Adrenal gland (tissue), 12 donors: Measurements from ENCODE around the gene C1orf167. TPM values are rescaled to one million over a fixed set of nuclear protein-coding genes. Genes with fewer than 3 reads are reported as not detected.

Source experiments
- DNase-seq, 7 donors: peaks; one replicate each; pipeline ENCODE4 v3.0.0-alpha.2; 2019 to 2020
- H3K27ac ChIP-seq, 5 donors: fragments of 200-600 bp; sonication (generic) in 4 of 5; 1 replicate in 3 of 5; 2 replicates in 2 of 5; pipeline versions ENCODE4 v1.5.1 to v1.8.0; 2016 to 2020; ENCODE audit warnings: mild to moderate bottlenecking in 1 of 5
- H3K27me3 ChIP-seq: fragments of 200-600 bp; 2 replicates; pipeline ENCODE4 v1.8.0; 2021
- H3K36me3 ChIP-seq, 2 donors: fragments of 200-600 bp; replicated peaks in 1 of 2; 1 replicate in 1 of 2; 2 replicates in 1 of 2; pipeline versions ENCODE4 v1.5.1 to v1.8.0; 2018 to 2022
- H3K4me1 ChIP-seq, 2 donors: fragments of 200-600 bp; replicated peaks in 1 of 2; 1 replicate in 1 of 2; 2 replicates in 1 of 2; pipeline versions ENCODE4 v1.5.1 to v1.8.0; 2018 to 2021
- H3K4me3 ChIP-seq, 4 donors: fragments of 200-600 bp; sonication (generic) in 3 of 4; one replicate each; pipeline ENCODE4 v1.5.1; 2016 to 2018
- H3K9me3 ChIP-seq, 3 donors: fragments of 200-600 bp; sonication (generic) in 1 of 3; replicated peaks in 1 of 3; 1 replicate in 2 of 3; 2 replicates in 1 of 3; pipeline versions ENCODE4 v1.5.1 to v1.8.0; 2016 to 2021
- POLR2A ChIP-seq, 2 donors: fragments of 450-650 bp; IDR thresholded peaks; one replicate each; pipeline ENCODE4 v1.6.1; 2017; ENCODE audit warnings: antibody characterized with exemption in 2 of 2, mild to moderate bottlenecking in 2 of 2, moderate library complexity in 1 of 2
- WGBS, 4 donors: extraction: QIAGEN DNeasy Blood & Tissue Kit in 2 of 4; methylation state at CpG; one replicate each; pipeline versions ENCODE4 v1.1.5 to v1.1.7; 2013 to 2017; 5-methylcytosine and 5-hydroxymethylcytosine counted together
- intact Hi-C, 2 donors: fragments of 100-400 bp; cut with DNase I; formaldehyde crosslinking; loops; one replicate each; pipeline versions ENCODE4 v1.14.1 to v1.15.0; 2022 to 2023
- polyA plus RNA-seq, 3 donors: library from polyadenylated mRNA; stranded (reverse); fragments of 200-250 nt in 2 of 3; fragments of 350-450 nt in 1 of 3; fragmentation: Illumina TruSeq in 1 of 3; extraction: RNeasy Lipid Tissue Mini Kit (QIAGEN cat#74804) in 1 of 3; gene quantifications; one replicate each; pipeline ENCODE4 v1.2.3, GENCODE V29; 2013 to 2014
- total RNA-seq, 9 donors: library from RNA; depleted of rRNA in 4 of 9; stranded (reverse); fragments of >200 nt in 4 of 9; fragments of 120-200 nt in 1 of 9; fragmentation: NEBNext Ultra II Directional in 1 of 9; extraction: Animal tissue kit (Norgen Biotek cat#: 25700) in 1 of 9; gene quantifications; one replicate each; pipeline versions ENCODE4 v1.1.0 to v1.2.4, GENCODE V29; 2013 to 2023
- TF ChIP-seq, protein P1 (sequence below), 6 experiments: fragments of 450-650 bp in 4 of 6; fragments of 200-600 bp in 2 of 6; sonication (generic) in 1 of 6; IDR thresholded peaks; 1 replicate in 5 of 6; 2 replicates in 1 of 6; pipeline versions ENCODE4 v1.5.1 to v1.8.0; 2016 to 2021; ENCODE audit warnings: antibody characterized with exemption in 6 of 6, mild to moderate bottlenecking in 2 of 6, moderate library complexity in 1 of 6
- donor health status: healthy with polysubstance abuse.
- donor health status: Bipolar disorder and iron deficiency.
- donor health status: DM: yes; HTN: yes; CAD: no.
- donor health status: DM: no; HTN: no; CAD: no.
- donor health status: DM: no; HTN: no; CAD: no.
- donor health status: DM: yes; HTN: yes; CAD: no.

Gene C1orf167
- total and polyA plus RNA-seq, 12 donors = 0.32 to 13.2 (median 3.2) TPM; not detected in 2

GRCh38 chr1:11722538-11722937 lies 39.5 kb upstream of the C1orf167 start:
- no peak for TF ChIP-seq POLR2A (IDR thresholded peaks at IDR 0.05)
- TF ChIP-seq, protein P1, sequence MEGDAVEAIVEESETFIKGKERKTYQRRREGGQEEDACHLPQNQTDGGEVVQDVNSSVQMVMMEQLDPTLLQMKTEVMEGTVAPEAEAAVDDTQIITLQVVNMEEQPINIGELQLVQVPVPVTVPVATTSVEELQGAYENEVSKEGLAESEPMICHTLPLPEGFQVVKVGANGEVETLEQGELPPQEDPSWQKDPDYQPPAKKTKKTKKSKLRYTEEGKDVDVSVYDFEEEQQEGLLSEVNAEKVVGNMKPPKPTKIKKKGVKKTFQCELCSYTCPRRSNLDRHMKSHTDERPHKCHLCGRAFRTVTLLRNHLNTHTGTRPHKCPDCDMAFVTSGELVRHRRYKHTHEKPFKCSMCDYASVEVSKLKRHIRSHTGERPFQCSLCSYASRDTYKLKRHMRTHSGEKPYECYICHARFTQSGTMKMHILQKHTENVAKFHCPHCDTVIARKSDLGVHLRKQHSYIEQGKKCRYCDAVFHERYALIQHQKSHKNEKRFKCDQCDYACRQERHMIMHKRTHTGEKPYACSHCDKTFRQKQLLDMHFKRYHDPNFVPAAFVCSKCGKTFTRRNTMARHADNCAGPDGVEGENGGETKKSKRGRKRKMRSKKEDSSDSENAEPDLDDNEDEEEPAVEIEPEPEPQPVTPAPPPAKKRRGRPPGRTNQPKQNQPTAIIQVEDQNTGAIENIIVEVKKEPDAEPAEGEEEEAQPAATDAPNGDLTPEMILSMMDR (IDR thresholded peaks at IDR 0.05) = no peak
- H3K36me3 ChIP-seq = no peaks in the 10 kb centered on the region
- H3K4me1 ChIP-seq = peaks cover 0 to 9% of the 10 kb centered on the region in 2 donors
- no peak overlapping the region for H3K4me3 ChIP-seq
- no peaks in the 10 kb centered on the region for H3K9me3 ChIP-seq
- no peak for DNase-seq
- no peaks in the 10 kb centered on the region for H3K27me3 ChIP-seq
- intact Hi-C loops = loop anchor here in 1 of 2 donors (5.0 kb wide), 1 partner anchor 70 kb away; the partner anchor contains the start of genes FBXO2 and FBXO44
- H3K27ac ChIP-seq = no peak overlapping the region
- 71 to 84% (median 77%) methylated on average over 2 of the region's 2 CpGs for WGBS, 4 donors

DNA sequence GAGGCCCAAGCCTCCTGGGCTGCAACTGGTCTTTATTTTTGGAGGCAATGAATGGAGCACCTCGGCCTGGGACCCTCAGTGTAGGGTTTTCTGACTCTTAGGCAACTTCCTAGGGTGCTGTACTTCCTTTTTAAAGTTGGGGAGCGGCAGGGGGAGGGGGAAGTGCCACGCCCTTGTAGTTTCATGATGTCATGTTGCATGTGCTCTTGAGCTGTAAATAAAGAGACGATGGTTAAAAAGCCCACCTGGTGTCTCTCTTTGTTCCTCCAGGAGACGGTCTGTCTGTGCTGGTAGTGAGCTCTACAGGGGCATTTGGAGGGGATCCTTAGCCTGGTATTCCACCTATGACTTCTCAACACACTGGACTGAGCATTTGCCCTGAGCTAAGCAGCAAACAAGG lies 36.4 kb upstream of the C1orf167 start:
- Histone ChIP-seq H3K36me3 (no peaks in the 10 kb centered on the region), H3K9me3 (no peaks in the 10 kb centered on the region), H3K27me3 (no peaks in the 10 kb centered on the region), H3K4me1 (peaks cover 0 to 12% of the 10 kb centered on the region in 2 donors), H3K27ac (no peak overlapping the region), H3K4me3 (no peak overlapping the region)
- intact Hi-C loops = no loop called here
- no peak for DNase-seq
- WGBS, 4 donors = 67 to 86% (median 74%) methylated on average over 4 to 5 of the region's 5 CpGs
- no peak for TF ChIP-seq POLR2A (IDR thresholded peaks at IDR 0.05)
- TF ChIP-seq, protein P1 (IDR thresholded peaks at IDR 0.05) = no peak

- Histone ChIP-seq H3K36me3 (no peaks in the 10 kb centered on the region), H3K4me3 (no peak overlapping the region), H3K27ac (no peak overlapping the region), H3K4me1 (peaks cover 0 to 27% of the 10 kb centered on the region in 2 donors), H3K9me3 (no peaks in the 10 kb centered on the region), H3K27me3 (no peaks in the 10 kb centered on the region)
- 91 to 98% (median 97%) methylated on average over 4 of the region's 4 CpGs for WGBS, 4 donors
- no peak for DNase-seq
- intact Hi-C loops = no loop called here
- TF ChIP-seq, protein P1 (IDR thresholded peaks at IDR 0.05) = no peak
- TF ChIP-seq POLR2A (IDR thresholded peaks at IDR 0.05) = no peak
Measured at GRCh38 chr1:11727119-11727518, 34.9 kb upstream of the C1orf167 start.

DNA sequence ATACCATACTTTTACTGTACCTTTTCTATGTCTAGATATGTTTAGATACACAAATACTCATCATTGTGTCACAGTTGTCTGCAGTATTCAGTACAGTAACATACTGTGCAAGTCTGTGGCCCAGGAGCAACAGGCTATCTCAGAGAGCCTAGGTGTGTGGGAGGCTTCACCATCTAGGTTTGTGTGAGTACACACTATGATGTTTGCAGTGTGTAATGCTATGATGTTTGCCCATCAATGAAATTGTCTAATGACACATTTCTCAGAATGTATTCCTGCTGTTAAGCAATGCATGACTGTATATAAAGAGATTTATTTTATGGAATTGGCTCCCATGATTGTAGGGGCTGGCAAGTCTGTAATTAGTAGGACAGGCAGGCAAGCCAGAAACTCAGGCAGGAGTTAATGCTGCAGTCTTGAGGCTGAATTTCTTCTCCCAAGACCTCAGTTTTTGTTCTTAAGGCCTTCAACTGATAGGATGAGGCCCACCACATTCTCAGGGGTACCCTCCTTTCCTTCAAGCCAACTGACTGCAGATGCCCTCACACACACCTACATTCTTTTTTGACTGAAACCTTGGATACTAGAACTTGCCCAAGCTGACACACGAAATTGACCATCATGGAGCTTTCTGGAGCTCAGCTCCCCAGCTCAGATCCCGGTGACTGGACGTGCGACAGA lies 33.7 kb upstream of the C1orf167 start:
- DNase-seq = no peak
- Histone ChIP-seq H3K4me3 (no peak overlapping the region), H3K36me3 (no peaks in the 10 kb centered on the region), H3K9me3 (no peaks in the 10 kb centered on the region), H3K4me1 (peaks cover 6 to 34% of the 10 kb centered on the region in 2 donors), H3K27me3 (no peaks in the 10 kb centered on the region), H3K27ac (no peak overlapping the region)
- intact Hi-C loops = no loop called here
- TF ChIP-seq, protein P1 (IDR thresholded peaks at IDR 0.05) = no peak
- no peak for TF ChIP-seq POLR2A (IDR thresholded peaks at IDR 0.05)
- WGBS, 4 donors = 95 to 100% (median 97%) methylated on average over 4 of the region's 4 CpGs
